PC-3 (cell line): Measurements from ENCODE around the gene CTRL. TPM values are rescaled to one million over a fixed set of nuclear protein-coding genes. Genes with fewer than 3 reads are reported as not detected.

ENCODE experiments used
- ATAC-seq: fragments of 200-7000 bp; cut with Tn5 transposase; 2 replicates; pipeline ENCODE4 v1.9.1; 2020; ENCODE audit warnings: mild to moderate bottlenecking, moderate library complexity
- BruUV-seq: library from RNA; stranded (reverse); fragments of 400-500 nt; replicated peaks from 2 replicates; lab custom pipeline; 2021; lab: Mats Ljungman, UMichigan
- CTCF ChIA-PET: fragments of 300-600 bp; sonication (Branson Sonifier 250); formaldehyde crosslinking; loops from one replicate; lab custom pipeline; 2022; ENCODE audit warnings: antibody characterized with exemption; lab: Charles Lee
- POLR2A ChIA-PET: fragments of 300-600 bp; sonication (Branson Sonifier 250); formaldehyde crosslinking; loops from one replicate; lab custom pipeline; 2022; ENCODE audit warnings: antibody characterized with exemption; ENCODE audit not compliant: unreplicated experiment; lab: Charles Lee
- DNase-seq: peaks from one replicate; pipeline ENCODE4 v3.0.0-alpha.2; 2015
- H2AFZ ChIP-seq: fragments of 300-600 bp; sonication (generic); 2 replicates; pipeline ENCODE4 v1.6.0; 2016; ENCODE audit warnings: antibody characterized with exemption, low read length
- H3F3A ChIP-seq: fragments of 300-600 bp; sonication (generic); one replicate; pipeline ENCODE4 v1.6.0; 2017; ENCODE audit warnings: antibody characterized with exemption, low read length, control low read depth, mild to moderate bottlenecking; ENCODE audit not compliant: unreplicated experiment
- H3K27ac ChIP-seq: fragments of 300-600 bp; sonication (generic); 2 replicates; pipeline ENCODE4 v1.5.1; 2016; ENCODE audit warnings: mild to moderate bottlenecking, low read length
- H3K27me3 ChIP-seq: fragments of 300-600 bp; sonication (generic); 2 replicates; pipeline ENCODE4 v1.6.1; 2016; ENCODE audit warnings: low read length, mixed read lengths
- H3K36me3 ChIP-seq: fragments of 300-600 bp; sonication (generic); 2 replicates; pipeline ENCODE4 v1.6.1; 2016; ENCODE audit warnings: low read depth, mixed run types, low read length, mixed read lengths
- H3K4me1 ChIP-seq: fragments of 300-600 bp; sonication (generic); 2 replicates; pipeline ENCODE4 v1.5.1; 2016; ENCODE audit warnings: low read length; ENCODE audit not compliant: insufficient read depth
- H3K4me2 ChIP-seq: fragments of 300-600 bp; sonication (generic); 2 replicates; pipeline ENCODE4 v1.6.0; 2016; ENCODE audit warnings: low read length
- H3K4me3 ChIP-seq: fragments of 300-600 bp; sonication (generic); 2 replicates; pipeline ENCODE4 v1.5.1; 2016; ENCODE audit warnings: mild to moderate bottlenecking, low read length, mixed read lengths
- H3K79me2 ChIP-seq: fragments of 300-600 bp; sonication (generic); 2 replicates; pipeline ENCODE4 v1.6.1; 2017; ENCODE audit warnings: low read length, mixed read lengths
- H3K9ac ChIP-seq: fragments of 300-600 bp; sonication (generic); 2 replicates; pipeline ENCODE4 v1.6.0; 2016; ENCODE audit warnings: mild to moderate bottlenecking, low read length
- H3K9me2 ChIP-seq: fragments of 300-600 bp; sonication (generic); replicated peaks from 2 replicates; pipeline ENCODE4 v1.6.1; 2016; ENCODE audit warnings: mixed run types, low read length, mixed read lengths
- H3K9me3 ChIP-seq: fragments of 300-600 bp; sonication (generic); 2 replicates; pipeline ENCODE4 v1.6.1; 2016; ENCODE audit warnings: low read length, mixed read lengths
- H4K20me1 ChIP-seq: fragments of 300-600 bp; sonication (generic); 2 replicates; pipeline ENCODE4 v1.6.1; 2016; ENCODE audit warnings: low read length, mixed read lengths
- EZH2 ChIP-seq: fragments of 300-600 bp; sonication (generic); IDR thresholded peaks from one replicate; pipeline ENCODE4 v1.6.1; 2017; ENCODE audit warnings: antibody characterized with exemption, mild to moderate bottlenecking, low read length; ENCODE audit not compliant: unreplicated experiment
- EZH2phosphoT487 ChIP-seq: fragments of 300-600 bp; sonication (generic); IDR thresholded peaks from 2 replicates; pipeline ENCODE4 v1.6.1; 2018; ENCODE audit warnings: mild to moderate bottlenecking, antibody characterized with exemption, low read length, borderline replicate concordance
- intact Hi-C: fragments of 100-400 bp; cut with micrococcal nuclease; formaldehyde crosslinking; loops from 2 replicates; pipeline ENCODE4 v1.9.0; 2023
- total RNA-seq: library from RNA; depleted of rRNA; stranded (reverse); fragments of >200 nt; gene quantifications from 2 replicates; pipeline ENCODE4 v1.2.3, GENCODE V29; 2014
- TF ChIP-seq, protein P1 (sequence below): fragments of 300-600 bp; sonication (generic); conservative IDR thresholded peaks from 2 replicates; pipeline ENCODE4 v1.5.1; 2017; ENCODE audit warnings: antibody characterized with exemption, low read depth, mild to moderate bottlenecking, low read length

CTRL gene
- total RNA-seq, 1 experiment from 2014 or later = 1.6 TPM

GRCh38 chr16:67919622-67920221 is 11.9 kb downstream of the CTRL start:
- BruUV-seq = no TSS peak
- Histone ChIP-seq H3K4me1 (peaks cover 13% of the 10 kb centered on the region), H3K9me2 (no peaks in the 10 kb centered on the region), H3K27me3 (no peaks in the 10 kb centered on the region), H3K9ac (no peak overlapping the region), H3K36me3 (no peaks in the 10 kb centered on the region; the same call in 1 of the 2 replicates), H3F3A (no peaks in the 10 kb centered on the region), H3K27ac (no peak overlapping the region), H3K9me3 (no peaks in the 10 kb centered on the region), H3K4me2 (no peak overlapping the region), H4K20me1 (0 out of 2 replicates have a peak, but pooled peaks cover 5% of the 10 kb centered on the region), H2AFZ (no peak overlapping the region), H3K79me2 (0 out of 2 replicates have a peak, but pooled peaks cover 4% of the 10 kb centered on the region), H3K4me3 (no peak overlapping the region)
- ChIA-PET CTCF (no interaction called here), POLR2A (no interaction called here)
- DNase-seq (no peak), ATAC-seq (no peak)
- intact Hi-C loops = no loop called here
- TF ChIP-seq EZH2phosphoT487 (no peak), EZH2 (no peak)
- TF ChIP-seq, protein P1, sequence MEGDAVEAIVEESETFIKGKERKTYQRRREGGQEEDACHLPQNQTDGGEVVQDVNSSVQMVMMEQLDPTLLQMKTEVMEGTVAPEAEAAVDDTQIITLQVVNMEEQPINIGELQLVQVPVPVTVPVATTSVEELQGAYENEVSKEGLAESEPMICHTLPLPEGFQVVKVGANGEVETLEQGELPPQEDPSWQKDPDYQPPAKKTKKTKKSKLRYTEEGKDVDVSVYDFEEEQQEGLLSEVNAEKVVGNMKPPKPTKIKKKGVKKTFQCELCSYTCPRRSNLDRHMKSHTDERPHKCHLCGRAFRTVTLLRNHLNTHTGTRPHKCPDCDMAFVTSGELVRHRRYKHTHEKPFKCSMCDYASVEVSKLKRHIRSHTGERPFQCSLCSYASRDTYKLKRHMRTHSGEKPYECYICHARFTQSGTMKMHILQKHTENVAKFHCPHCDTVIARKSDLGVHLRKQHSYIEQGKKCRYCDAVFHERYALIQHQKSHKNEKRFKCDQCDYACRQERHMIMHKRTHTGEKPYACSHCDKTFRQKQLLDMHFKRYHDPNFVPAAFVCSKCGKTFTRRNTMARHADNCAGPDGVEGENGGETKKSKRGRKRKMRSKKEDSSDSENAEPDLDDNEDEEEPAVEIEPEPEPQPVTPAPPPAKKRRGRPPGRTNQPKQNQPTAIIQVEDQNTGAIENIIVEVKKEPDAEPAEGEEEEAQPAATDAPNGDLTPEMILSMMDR = no peak

GRCh38 chr16:67917852-67918236 is 13.8 kb downstream of the CTRL start:
- no peak overlapping the region for H2AFZ ChIP-seq
- 0 out of 2 replicates have a peak, but pooled peaks cover 4% of the 10 kb centered on the region for H3K79me2 ChIP-seq
- no peaks in the 10 kb centered on the region for H3F3A ChIP-seq
- BruUV-seq = no TSS peak
- intact Hi-C loops = no loop called here
- DNase-seq (peak; percentile 87), ATAC-seq (peak; percentile 99)
- no peaks in the 10 kb centered on the region for H3K9me3 ChIP-seq
- CTCF ChIA-PET = interaction anchor here (1.0 kb wide), 1 partner anchor 397 kb away, joined by 4 read pairs; no protein-coding TSS in a partner anchor
- no peaks in the 10 kb centered on the region for H3K9me2 ChIP-seq
- no peak overlapping the region for H3K9ac ChIP-seq
- POLR2A ChIA-PET = no interaction called here
- no peaks in the 10 kb centered on the region for H3K27me3 ChIP-seq
- H3K4me2 ChIP-seq = 0 out of 2 replicates have a peak overlapping the region, but pooled peaks have one; percentile 12
- TF ChIP-seq, protein P1 = no peak
- TF ChIP-seq EZH2 (no peak), EZH2phosphoT487 (no peak)
- H3K27ac ChIP-seq = peak overlapping the region; percentile 66
- H4K20me1 ChIP-seq = 0 out of 2 replicates have a peak, but pooled peaks cover 5% of the 10 kb centered on the region
- no peaks in the 10 kb centered on the region; the same call in 1 of the 2 replicates for H3K36me3 ChIP-seq
- H3K4me3 ChIP-seq = no peak overlapping the region
- H3K4me1 ChIP-seq = peaks cover 13% of the 10 kb centered on the region
